Uterus (tissue), 4 donors: ENCODE results near the gene LYRM2. TPM values are rescaled to one million over a fixed set of nuclear protein-coding genes. Genes with fewer than 3 reads are reported as not detected.
A peak's percentile ranks its signal among the peaks of the same experiment; 100 is the strongest.

ENCODE experiments used
- DNase-seq, 2 donors: peaks; one replicate each; pipeline ENCODE4 v3.0.0-alpha.2; 2019 to 2020
- H3K27ac ChIP-seq, 2 donors: fragments of 200-600 bp; sonication (generic); 1 replicate in 1 of 2; 2 replicates in 1 of 2; pipeline ENCODE4 v1.5.1; 2016 to 2018
- H3K27me3 ChIP-seq, 2 donors: fragments of 200-600 bp; sonication (generic); one replicate each; pipeline ENCODE4 v1.5.1; 2018 to 2019; ENCODE audit warnings: control low read depth in 1 of 2
- H3K36me3 ChIP-seq, 2 donors: fragments of 200-600 bp; sonication (generic); one replicate each; pipeline ENCODE4 v1.5.1; 2019; ENCODE audit warnings: control low read depth in 1 of 2
- H3K4me1 ChIP-seq, 2 donors: fragments of 200-600 bp; sonication (generic); one replicate each; pipeline ENCODE4 v1.5.1; 2018 to 2019; ENCODE audit warnings: control low read depth in 1 of 2
- H3K4me3 ChIP-seq, 2 donors: fragments of 200-600 bp; sonication (generic); 1 replicate in 1 of 2; 2 replicates in 1 of 2; pipeline ENCODE4 v1.5.1; 2018 to 2019; ENCODE audit warnings: mild to moderate bottlenecking in 1 of 2
- H3K9me3 ChIP-seq, 2 donors: fragments of 200-600 bp; sonication (generic); one replicate each; pipeline ENCODE4 v1.5.1; 2019; ENCODE audit warnings: control low read depth in 1 of 2
- POLR2A ChIP-seq, 2 donors: fragments of 450-650 bp; IDR thresholded peaks; one replicate each; pipeline ENCODE4 v1.6.1; 2016; ENCODE audit warnings: antibody characterized with exemption in 2 of 2, mild to moderate bottlenecking in 1 of 2, moderate library complexity in 1 of 2
- intact Hi-C: fragments of 100-400 bp; cut with DNase I; formaldehyde crosslinking; loops from one replicate; pipeline ENCODE4 v1.15.1; 2023; ENCODE audit warnings: low total_unique reads
- total RNA-seq, 4 donors: library from RNA; depleted of rRNA in 3 of 4; stranded (reverse); fragments of >200 nt in 3 of 4; gene quantifications; one replicate each; pipeline versions ENCODE4 v1.1.0 to v1.2.4, GENCODE V29; 2014 to 2023
- TF ChIP-seq, protein P1 (sequence below), 4 experiments: fragments of 200-600 bp in 2 of 4; fragments of 450-650 bp in 2 of 4; sonication (generic) in 2 of 4; IDR thresholded peaks; one replicate each; pipeline ENCODE4 v1.5.1; 2016 to 2019; ENCODE audit warnings: antibody characterized with exemption in 4 of 4, mild to moderate bottlenecking in 2 of 4, moderate library complexity in 1 of 4
- donor health status: DM: yes; HTN: yes; CAD: no.

The LYRM2 gene
- total RNA-seq, 4 donors from 2014 or later, result 2.3 to 35.7 (median 12.2) TPM

DNA sequence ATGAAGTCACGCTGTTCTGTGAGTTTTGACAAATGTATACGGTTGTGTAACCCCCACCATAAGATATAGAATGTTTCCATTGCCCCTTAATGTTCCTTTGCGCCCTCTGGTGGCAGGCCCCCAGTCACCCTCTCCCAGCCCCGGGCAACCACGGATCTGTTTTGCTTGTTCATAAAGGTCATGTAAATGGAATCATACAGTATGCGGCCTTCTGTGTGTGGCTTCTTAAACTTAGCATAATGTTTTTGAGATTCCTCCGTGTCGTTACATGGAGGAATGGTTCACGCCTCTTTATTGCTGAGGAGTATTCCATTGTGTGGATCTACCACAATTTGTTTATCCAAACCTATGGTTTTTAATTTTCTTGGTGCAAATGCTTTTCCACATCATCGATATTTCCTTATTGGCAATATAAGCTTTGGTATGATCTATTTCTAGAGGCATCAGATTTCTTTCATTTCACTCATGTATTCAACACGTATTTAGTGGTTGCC is 28.4 kb downstream of the LYRM2 start:
- DNase-seq, result peak; percentile 46 to 53
- H3K27me3 ChIP-seq, result no peaks in the 10 kb centered on the region
- TF ChIP-seq, protein P1, sequence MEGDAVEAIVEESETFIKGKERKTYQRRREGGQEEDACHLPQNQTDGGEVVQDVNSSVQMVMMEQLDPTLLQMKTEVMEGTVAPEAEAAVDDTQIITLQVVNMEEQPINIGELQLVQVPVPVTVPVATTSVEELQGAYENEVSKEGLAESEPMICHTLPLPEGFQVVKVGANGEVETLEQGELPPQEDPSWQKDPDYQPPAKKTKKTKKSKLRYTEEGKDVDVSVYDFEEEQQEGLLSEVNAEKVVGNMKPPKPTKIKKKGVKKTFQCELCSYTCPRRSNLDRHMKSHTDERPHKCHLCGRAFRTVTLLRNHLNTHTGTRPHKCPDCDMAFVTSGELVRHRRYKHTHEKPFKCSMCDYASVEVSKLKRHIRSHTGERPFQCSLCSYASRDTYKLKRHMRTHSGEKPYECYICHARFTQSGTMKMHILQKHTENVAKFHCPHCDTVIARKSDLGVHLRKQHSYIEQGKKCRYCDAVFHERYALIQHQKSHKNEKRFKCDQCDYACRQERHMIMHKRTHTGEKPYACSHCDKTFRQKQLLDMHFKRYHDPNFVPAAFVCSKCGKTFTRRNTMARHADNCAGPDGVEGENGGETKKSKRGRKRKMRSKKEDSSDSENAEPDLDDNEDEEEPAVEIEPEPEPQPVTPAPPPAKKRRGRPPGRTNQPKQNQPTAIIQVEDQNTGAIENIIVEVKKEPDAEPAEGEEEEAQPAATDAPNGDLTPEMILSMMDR (IDR thresholded peaks at IDR 0.05), result peak; percentile 56 to 70 (median 66)
- no peak for TF ChIP-seq POLR2A (IDR thresholded peaks at IDR 0.05)

DNA sequence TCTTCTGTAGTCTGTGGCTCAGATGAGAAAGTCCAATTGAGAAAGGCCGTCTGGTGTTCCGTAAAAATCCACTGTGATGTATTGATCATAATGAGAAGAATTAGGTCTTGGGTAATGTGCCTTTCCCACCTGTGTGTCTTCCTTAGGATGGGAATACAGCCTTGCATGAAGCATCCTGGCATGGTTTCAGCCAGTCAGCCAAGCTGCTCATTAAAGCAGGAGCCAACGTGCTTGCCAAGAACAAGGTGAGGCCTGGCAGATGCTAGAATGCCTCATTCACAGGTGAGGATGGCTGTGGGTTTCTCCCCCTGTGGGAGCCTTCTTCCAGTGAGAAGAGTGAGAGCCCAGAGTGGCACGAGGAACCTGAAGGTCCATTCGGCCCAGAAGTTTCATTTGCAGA is 32.7 kb downstream of the LYRM2 start:
- intact Hi-C loops, result loop anchor here (10.0 kb wide), 1 partner anchor 171 kb away; the partner anchor contains the start of gene ANKRD6
- Histone ChIP-seq H3K9me3 (no peaks in the 10 kb centered on the region), H3K4me3 (no peak overlapping the region), H3K4me1 (no peaks in the 10 kb centered on the region), H3K27me3 (no peaks in the 10 kb centered on the region), H3K36me3 (no peaks in the 10 kb centered on the region), H3K27ac (no peak overlapping the region)
- TF ChIP-seq POLR2A (IDR thresholded peaks at IDR 0.05), result no peak
- TF ChIP-seq, protein P1 (IDR thresholded peaks at IDR 0.05), result no peak
- DNase-seq, result no peak

More for the DNA sequence above, 28.4 kb downstream of the LYRM2 start:
- H3K4me3 ChIP-seq, result no peak overlapping the region
- H3K27ac ChIP-seq, result no peak overlapping the region
- no peaks in the 10 kb centered on the region for H3K36me3 ChIP-seq
- no peaks in the 10 kb centered on the region for H3K4me1 ChIP-seq
- no peaks in the 10 kb centered on the region for H3K9me3 ChIP-seq
- intact Hi-C loops, result no loop called here

DNA sequence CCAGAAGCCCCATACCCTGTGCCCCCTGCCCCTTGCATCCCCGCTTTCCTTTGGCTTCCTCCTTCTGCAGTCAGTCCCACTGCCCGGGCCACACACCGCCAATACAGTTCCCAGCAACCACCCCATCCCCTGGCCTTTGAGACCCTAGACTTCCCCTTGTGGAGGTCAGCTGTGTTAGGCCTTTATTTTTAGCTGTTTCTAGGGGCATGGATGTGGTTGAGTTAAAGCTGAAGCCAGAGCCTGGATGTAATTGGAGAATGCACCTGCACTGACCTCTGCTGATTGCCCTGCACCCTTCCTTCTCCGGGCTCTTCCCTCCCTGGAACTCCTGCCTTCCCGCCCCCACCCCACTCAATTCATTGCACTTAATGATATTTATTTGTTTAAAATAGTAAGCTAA is 33.9 kb downstream of the LYRM2 start:
- intact Hi-C loops, result loop anchor here (10.0 kb wide), 1 partner anchor 170 kb away; the partner anchor contains the start of gene ANKRD6
- TF ChIP-seq, protein P1 (IDR thresholded peaks at IDR 0.05), result no peak
- no peak for TF ChIP-seq POLR2A (IDR thresholded peaks at IDR 0.05)

DNA sequence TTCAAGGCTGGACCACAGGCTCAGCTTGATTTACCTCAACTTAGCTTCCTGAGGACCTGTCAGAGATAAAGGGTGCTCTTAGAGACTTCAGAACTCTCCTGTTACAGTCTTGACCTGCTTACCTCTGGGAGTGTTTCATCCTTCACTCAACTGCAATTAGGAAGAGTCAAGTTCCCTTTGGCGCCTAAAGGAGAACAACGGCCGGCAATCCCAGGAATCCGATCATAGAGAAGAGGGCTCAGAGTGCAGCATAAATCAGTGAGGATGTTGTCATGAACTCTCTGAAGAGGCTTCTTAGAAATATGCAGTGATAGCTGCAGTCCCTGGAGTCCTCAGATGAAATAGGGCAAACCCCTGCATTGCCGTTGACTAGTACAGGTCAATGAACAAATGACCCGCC is 36.4 kb downstream of the LYRM2 start:
- no peak for DNase-seq
- TF ChIP-seq, protein P1 (IDR thresholded peaks at IDR 0.05), result no peak
- TF ChIP-seq POLR2A (IDR thresholded peaks at IDR 0.05), result no peak
- Histone ChIP-seq H3K4me3 (no peak overlapping the region), H3K27me3 (no peaks in the 10 kb centered on the region), H3K27ac (no peak overlapping the region), H3K4me1 (no peaks in the 10 kb centered on the region), H3K36me3 (no peaks in the 10 kb centered on the region), H3K9me3 (no peaks in the 10 kb centered on the region)
- intact Hi-C loops, result loop anchor here (10.0 kb wide), 1 partner anchor 167 kb away; the partner anchor contains the start of gene ANKRD6

More for the DNA sequence above, 33.9 kb downstream of the LYRM2 start:
- no peaks in the 10 kb centered on the region for H3K4me1 ChIP-seq
- no peak for DNase-seq
- no peaks in the 10 kb centered on the region for H3K36me3 ChIP-seq
- no peak overlapping the region for H3K27ac ChIP-seq
- no peaks in the 10 kb centered on the region for H3K27me3 ChIP-seq
- H3K9me3 ChIP-seq, result no peaks in the 10 kb centered on the region
- H3K4me3 ChIP-seq, result no peak overlapping the region

DNA sequence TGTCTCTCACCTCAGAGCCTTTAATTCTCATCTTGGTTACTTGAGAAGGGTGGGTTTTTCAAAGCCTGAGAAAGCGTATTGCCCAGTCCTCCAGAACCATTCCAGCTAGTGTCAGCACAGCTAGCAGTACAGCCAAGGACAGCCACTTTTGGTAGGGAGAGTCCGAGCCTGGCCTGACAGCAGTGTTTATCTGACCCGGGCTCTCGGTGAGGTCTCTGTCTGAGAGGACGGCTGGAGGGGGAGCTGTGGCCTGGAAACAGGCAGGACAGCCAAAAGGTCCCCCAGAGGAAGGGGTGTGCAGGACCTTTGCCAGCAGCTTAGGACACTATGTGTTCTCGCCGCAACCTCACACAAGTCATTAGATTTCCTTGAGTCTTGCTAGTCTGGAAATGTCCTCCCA is 38.8 kb downstream of the LYRM2 start:
- intact Hi-C loops, result loop anchor here (10.0 kb wide), 1 partner anchor 165 kb away; the partner anchor contains the start of gene ANKRD6
- Histone ChIP-seq H3K4me1 (no peaks in the 10 kb centered on the region), H3K27me3 (no peaks in the 10 kb centered on the region), H3K36me3 (no peaks in the 10 kb centered on the region), H3K4me3 (no peak overlapping the region), H3K9me3 (no peaks in the 10 kb centered on the region), H3K27ac (no peak overlapping the region)
- no peak for DNase-seq
- TF ChIP-seq, protein P1 (IDR thresholded peaks at IDR 0.05), result no peak
- no peak for TF ChIP-seq POLR2A (IDR thresholded peaks at IDR 0.05)
